ENCODE results near the gene ACACB.

The ACACB gene

GRCh38 chr12:109218996-109219395 is 102.6 kb downstream of the ACACB start:
- no peak for DNase-seq (ENCODE audit: insufficient read length, low spot score)
- no peak for FAIRE-seq
- TF ChIP-seq POLR2A (IDR thresholded peaks at IDR 0.05; ENCODE audit: low read depth, low read length): no peak
- no peak for TF ChIP-seq TAF1 (IDR thresholded peaks at IDR 0.05; ENCODE audit: low read depth, low read length)
- no peak for TF ChIP-seq POLR2AphosphoS5 (IDR thresholded peaks at IDR 0.05; ENCODE audit: low read depth, low read length)
- TF ChIP-seq POU2F2 (IDR thresholded peaks at IDR 0.05; ENCODE audit: low read depth, low read length): no peak
- TF ChIP-seq PAX5 (IDR thresholded peaks at IDR 0.05; ENCODE audit: insufficient read depth, low read length, severe bottlenecking): no peak
- no peak for TF ChIP-seq SPI1 (IDR thresholded peaks at IDR 0.05; ENCODE audit: low read depth, low read length)

GRCh38 chr12:109219938-109220337 is 103.6 kb downstream of the ACACB start:
- TF ChIP-seq SPI1 (IDR thresholded peaks at IDR 0.05; ENCODE audit: low read depth, low read length) (no peak), TAF1 (IDR thresholded peaks at IDR 0.05; ENCODE audit: low read depth, low read length) (no peak), PAX5 (IDR thresholded peaks at IDR 0.05; ENCODE audit: insufficient read depth, low read length, severe bottlenecking) (no peak), POU2F2 (IDR thresholded peaks at IDR 0.05; ENCODE audit: low read depth, low read length) (no peak), POLR2AphosphoS5 (IDR thresholded peaks at IDR 0.05; ENCODE audit: low read depth, low read length) (no peak), POLR2A (IDR thresholded peaks at IDR 0.05; ENCODE audit: low read depth, low read length) (no peak)
- FAIRE-seq (no peak), DNase-seq (ENCODE audit: insufficient read length, low spot score) (no peak)

- TF ChIP-seq PAX5 (IDR thresholded peaks at IDR 0.05; ENCODE audit: insufficient read depth, low read length, severe bottlenecking) (no peak), POLR2AphosphoS5 (IDR thresholded peaks at IDR 0.05; ENCODE audit: low read depth, low read length) (no peak), POLR2A (IDR thresholded peaks at IDR 0.05; ENCODE audit: low read depth, low read length) (no peak), SPI1 (IDR thresholded peaks at IDR 0.05; ENCODE audit: low read depth, low read length) (no peak)
- DNase-seq (ENCODE audit: insufficient read length, low spot score) (no peak), FAIRE-seq (no peak)
These were observed 105.0 kb downstream of the ACACB start for GRCh38 chr12:109221277-109221931.

GRCh38 chr12:109222062-109222461 is 105.7 kb downstream of the ACACB start:
- TF ChIP-seq POLR2AphosphoS5 (IDR thresholded peaks at IDR 0.05; ENCODE audit: low read depth, low read length) (no peak), POLR2A (IDR thresholded peaks at IDR 0.05; ENCODE audit: low read depth, low read length) (no peak), POU2F2 (IDR thresholded peaks at IDR 0.05; ENCODE audit: low read depth, low read length) (no peak)
- DNase-seq (ENCODE audit: insufficient read length, low spot score) (no peak), FAIRE-seq (no peak)

DNA sequence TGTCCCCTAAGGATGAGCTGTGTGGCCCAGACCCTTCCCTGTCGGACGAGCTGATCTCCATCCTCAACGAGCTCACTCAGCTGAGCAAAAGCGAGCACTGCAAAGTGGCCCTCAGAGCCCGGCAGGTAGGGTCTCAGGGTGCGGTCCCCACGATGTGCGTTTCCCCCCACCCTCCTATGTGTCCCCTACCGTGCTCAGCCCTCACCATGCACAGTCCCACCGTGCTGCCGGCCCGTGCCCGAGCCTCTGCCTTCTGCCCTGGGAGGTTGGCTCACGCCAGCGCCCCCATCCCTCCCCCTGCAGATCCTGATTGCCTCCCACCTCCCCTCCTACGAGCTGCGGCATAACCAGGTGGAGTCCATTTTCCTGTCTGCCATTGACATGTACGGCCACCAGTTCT is 106.1 kb downstream of the ACACB start:
- no peak for TF ChIP-seq POU2F2 (IDR thresholded peaks at IDR 0.05; ENCODE audit: low read depth, low read length)
- no peak for TF ChIP-seq POLR2A (IDR thresholded peaks at IDR 0.05; ENCODE audit: low read depth, low read length)
- no peak for TF ChIP-seq TAF1 (IDR thresholded peaks at IDR 0.05; ENCODE audit: low read depth, low read length)
- TF ChIP-seq SPI1 (IDR thresholded peaks at IDR 0.05; ENCODE audit: low read depth, low read length): no peak
- no peak for TF ChIP-seq POLR2AphosphoS5 (IDR thresholded peaks at IDR 0.05; ENCODE audit: low read depth, low read length)
- TF ChIP-seq PAX5 (IDR thresholded peaks at IDR 0.05; ENCODE audit: insufficient read depth, low read length, severe bottlenecking): no peak
- FAIRE-seq: no peak

DNA sequence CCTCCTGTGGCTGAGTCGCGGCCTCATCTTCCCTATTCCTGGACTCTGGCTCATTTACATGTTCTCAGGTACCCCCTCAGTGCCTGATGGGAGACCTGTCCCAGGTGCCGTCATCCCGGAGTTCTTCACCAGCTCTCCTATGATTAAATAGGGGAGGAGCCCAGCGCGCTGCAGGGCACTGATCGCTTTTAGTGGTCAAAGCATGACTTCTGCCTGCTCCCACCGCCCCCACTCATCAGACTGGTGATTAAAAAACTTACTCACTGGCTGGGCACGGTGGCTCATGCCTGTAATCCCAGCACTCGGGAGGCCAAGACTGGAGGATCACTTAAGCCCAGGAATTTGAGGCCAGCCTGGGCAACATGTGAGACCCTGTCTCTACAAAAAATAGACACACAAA is 106.8 kb downstream of the ACACB start:
- TF ChIP-seq PAX5 (IDR thresholded peaks at IDR 0.05; ENCODE audit: insufficient read depth, low read length, severe bottlenecking) (no peak), POLR2AphosphoS5 (IDR thresholded peaks at IDR 0.05; ENCODE audit: low read depth, low read length) (no peak), POU2F2 (IDR thresholded peaks at IDR 0.05; ENCODE audit: low read depth, low read length) (no peak), SPI1 (IDR thresholded peaks at IDR 0.05; ENCODE audit: low read depth, low read length) (no peak), POLR2A (IDR thresholded peaks at IDR 0.05; ENCODE audit: low read depth, low read length) (no peak), TAF1 (IDR thresholded peaks at IDR 0.05; ENCODE audit: low read depth, low read length) (no peak)
- FAIRE-seq (no peak), DNase-seq (ENCODE audit: insufficient read length, low spot score) (no peak)

More for the DNA sequence above, 106.1 kb downstream of the ACACB start:
- no peak for DNase-seq (ENCODE audit: insufficient read length, low spot score)

GRCh38 chr12:109223868-109224267 is 107.5 kb downstream of the ACACB start:
- FAIRE-seq (no peak), DNase-seq (ENCODE audit: insufficient read length, low spot score) (no peak)
- TF ChIP-seq POLR2A (IDR thresholded peaks at IDR 0.05; ENCODE audit: low read depth, low read length): no peak
- no peak for TF ChIP-seq TAF1 (IDR thresholded peaks at IDR 0.05; ENCODE audit: low read depth, low read length)
- no peak for TF ChIP-seq SPI1 (IDR thresholded peaks at IDR 0.05; ENCODE audit: low read depth, low read length)

GRCh38 chr12:109228664-109229063 is 112.3 kb downstream of the ACACB start:
- FAIRE-seq (no peak), DNase-seq (ENCODE audit: insufficient read length, low spot score) (no peak)
- TF ChIP-seq TAF1 (IDR thresholded peaks at IDR 0.05; ENCODE audit: low read depth, low read length) (no peak), POLR2AphosphoS5 (IDR thresholded peaks at IDR 0.05; ENCODE audit: low read depth, low read length) (no peak), POU2F2 (IDR thresholded peaks at IDR 0.05; ENCODE audit: low read depth, low read length) (no peak), SPI1 (IDR thresholded peaks at IDR 0.05; ENCODE audit: low read depth, low read length) (no peak), PAX5 (IDR thresholded peaks at IDR 0.05; ENCODE audit: insufficient read depth, low read length, severe bottlenecking) (no peak), POLR2A (IDR thresholded peaks at IDR 0.05; ENCODE audit: low read depth, low read length) (no peak)

- no peak for FAIRE-seq
- DNase-seq (ENCODE audit: insufficient read length, low spot score): no peak
- TF ChIP-seq POU2F2 (IDR thresholded peaks at IDR 0.05; ENCODE audit: low read depth, low read length) (no peak), PAX5 (IDR thresholded peaks at IDR 0.05; ENCODE audit: insufficient read depth, low read length, severe bottlenecking) (no peak), SPI1 (IDR thresholded peaks at IDR 0.05; ENCODE audit: low read depth, low read length) (no peak), POLR2A (IDR thresholded peaks at IDR 0.05; ENCODE audit: low read depth, low read length) (no peak)
These were observed 113.8 kb downstream of the ACACB start for GRCh38 chr12:109230193-109230592.

GRCh38 chr12:109232731-109233130 is 116.3 kb downstream of the ACACB start:
- DNase-seq (ENCODE audit: insufficient read length, low spot score) (no peak), FAIRE-seq (no peak)
- TF ChIP-seq POLR2A (IDR thresholded peaks at IDR 0.05; ENCODE audit: low read depth, low read length): no peak
- TF ChIP-seq POLR2AphosphoS5 (IDR thresholded peaks at IDR 0.05; ENCODE audit: low read depth, low read length): no peak
- no peak for TF ChIP-seq POU2F2 (IDR thresholded peaks at IDR 0.05; ENCODE audit: low read depth, low read length)
- TF ChIP-seq SPI1 (IDR thresholded peaks at IDR 0.05; ENCODE audit: low read depth, low read length): no peak
- no peak for TF ChIP-seq TAF1 (IDR thresholded peaks at IDR 0.05; ENCODE audit: low read depth, low read length)
- no peak for TF ChIP-seq PAX5 (IDR thresholded peaks at IDR 0.05; ENCODE audit: insufficient read depth, low read length, severe bottlenecking)
